ENCODE results near the gene ALPP.
"Not testable (repeated sequence)": the region's sequence is repeated elsewhere in the genome, so short reads cannot be mapped to it uniquely, and the experiment has no call there.

DNA sequence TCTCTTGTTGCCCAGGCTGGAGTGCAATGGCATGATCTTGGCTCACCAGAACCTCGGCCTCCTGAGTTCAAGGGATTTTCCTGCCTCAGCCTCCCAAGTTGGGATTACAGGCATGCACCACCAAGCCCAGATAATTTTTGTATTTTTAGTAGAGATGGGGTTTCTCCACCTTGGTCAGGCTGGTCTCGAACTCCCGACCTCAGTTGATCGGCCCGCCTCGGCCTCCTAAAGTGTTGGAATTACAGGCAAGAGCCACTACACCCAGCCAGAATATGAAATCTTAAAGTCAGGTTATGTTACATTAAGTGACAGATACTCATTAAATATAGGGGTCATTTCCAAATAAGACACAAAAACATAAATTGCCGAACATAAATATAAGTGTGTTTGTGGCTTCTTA lies 15.9 kb downstream of the ALPP start:
- TF ChIP-seq YY1 (IDR thresholded peaks at IDR 0.05; ENCODE audit: insufficient read depth, insufficient read length); SUZ12 (IDR thresholded peaks at IDR 0.05; ENCODE audit: extremely low read depth, insufficient read depth, insufficient read length); ZNF274 (IDR thresholded peaks at IDR 0.05; ENCODE audit: low read depth, low read length): not testable (repeated sequence)

Data from NT2/D1 (cell line).